Measurements from ENCODE around the gene HIPK4.
"Not testable (repeated sequence)": the region's sequence is repeated elsewhere in the genome, so short reads cannot be mapped to it uniquely, and the experiment has no call there.

Gene HIPK4

GRCh38 chr19:40337594-40337993 is 52.4 kb downstream of the HIPK4 start:
- DNase-seq (ENCODE audit: low spot score), result no peak

GRCh38 chr19:40337107-40337506 is 52.9 kb downstream of the HIPK4 start:
- DNase-seq (ENCODE audit: low spot score), result no peak

DNA sequence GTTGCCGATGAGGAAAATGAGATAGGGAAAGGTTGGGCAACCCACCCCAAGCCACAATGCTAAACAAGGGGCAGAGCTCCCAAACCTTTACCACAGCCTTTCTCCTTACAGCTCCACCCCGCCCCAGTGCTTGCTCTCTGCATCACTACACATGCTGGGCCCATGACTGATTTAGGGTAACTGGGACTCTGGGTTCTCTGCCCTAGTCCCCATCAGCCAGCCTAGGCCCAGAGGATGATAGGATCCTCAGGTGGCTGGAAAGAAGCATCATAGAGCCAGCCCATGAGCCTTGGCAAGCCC is 53.4 kb downstream of the HIPK4 start:
- DNase-seq (ENCODE audit: low spot score), result no peak

DNA sequence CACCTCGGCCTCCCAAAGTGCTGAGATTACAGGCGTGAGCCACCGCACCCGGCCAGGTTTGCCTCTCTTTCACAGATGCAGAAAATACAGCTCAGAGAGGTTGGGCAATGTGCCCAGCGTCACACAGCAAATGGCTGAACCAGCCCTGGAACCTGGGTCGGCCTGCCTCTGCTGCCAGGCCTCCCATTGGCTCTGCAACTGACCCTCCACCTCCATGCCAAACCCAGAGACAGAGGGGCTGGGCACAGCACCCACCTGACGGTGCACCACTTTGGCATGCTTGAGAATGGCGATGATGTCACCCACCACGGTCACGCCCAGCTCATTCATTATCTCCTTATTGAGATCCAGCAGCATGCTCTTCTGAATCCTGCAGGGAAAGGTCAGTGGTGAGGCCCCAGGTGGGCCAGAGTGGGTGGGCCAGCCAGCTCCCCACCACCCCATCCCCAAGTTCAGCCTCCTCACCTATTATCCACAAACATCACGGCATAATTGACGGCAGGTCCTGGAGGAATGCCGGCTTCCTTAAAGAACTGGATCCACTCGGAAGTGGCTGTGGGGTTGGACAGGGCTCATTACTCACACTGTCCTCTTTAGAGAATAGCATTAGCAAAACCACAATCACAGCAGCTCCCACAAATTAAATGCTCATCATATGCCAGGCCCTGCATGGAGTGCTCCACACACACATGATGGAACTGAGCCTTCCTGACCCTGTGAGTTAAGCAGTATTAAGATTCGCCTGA is 54.0 kb downstream of the HIPK4 start:
- DNase-seq (ENCODE audit: low spot score), result no peak

DNA sequence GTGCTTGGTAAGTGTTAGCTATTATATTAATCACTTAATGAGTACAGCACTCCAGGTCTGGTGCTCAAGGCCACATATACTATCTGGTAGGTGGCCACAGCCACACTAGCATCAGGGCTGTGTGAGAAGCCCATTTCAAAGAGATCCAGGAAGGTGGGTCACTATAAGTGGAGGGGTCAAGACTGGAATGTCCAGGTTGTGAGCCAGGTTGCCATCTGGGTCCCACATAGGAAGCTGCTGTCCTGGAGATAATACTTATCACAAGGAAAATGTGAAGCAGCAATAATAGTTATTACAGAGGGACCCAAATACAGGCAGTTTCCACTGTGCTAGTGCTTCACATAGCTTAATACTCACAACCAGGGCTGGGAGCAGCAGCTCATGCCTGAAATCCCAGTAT is 54.9 kb downstream of the HIPK4 start:
- no peak for DNase-seq (ENCODE audit: low spot score)

- DNase-seq (ENCODE audit: low spot score), result not testable (repeated sequence)
Measured at GRCh38 chr19:40333083-40333482, 56.9 kb downstream of the HIPK4 start.

DNA sequence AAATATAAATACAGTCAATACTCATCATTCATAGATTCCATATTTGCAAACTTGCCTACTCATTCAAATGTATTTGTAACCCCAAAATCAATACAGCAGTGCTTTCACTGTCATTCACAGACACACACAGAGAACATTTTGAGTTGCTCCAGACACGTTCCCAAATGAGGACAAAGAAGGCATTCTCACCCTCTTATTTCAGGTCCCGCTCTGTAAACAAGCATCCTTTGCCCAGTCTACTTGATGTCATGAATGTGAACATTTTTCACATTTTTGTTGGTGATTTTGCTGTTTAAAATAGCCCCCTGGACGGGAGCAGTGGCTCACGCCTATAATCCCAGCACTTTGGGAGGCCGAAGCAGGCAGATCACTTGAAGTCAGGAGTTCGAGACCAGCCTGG is 57.3 kb downstream of the HIPK4 start:
- DNase-seq (ENCODE audit: low spot score), result no peak

GRCh38 chr19:40331052-40331451 is 58.9 kb downstream of the HIPK4 start:
- DNase-seq (ENCODE audit: low spot score), result no peak

Data from COLO829 (cell line).